SU-DHL-6 (cell line): ENCODE data around the gene CEL.

Source experiments
- H2AFZ ChIP-seq: fragments of 200-600 bp; sonication (generic); 2 replicates; pipeline ENCODE4 v1.6.1; 2014; ENCODE audit warnings: low read depth, mild to moderate bottlenecking, moderate library complexity, mixed read lengths, antibody characterized with exemption, low read length; ENCODE audit not compliant: severe bottlenecking
- H3F3A ChIP-seq: fragments of 200-600 bp; shearing (Covaris generic); 2 replicates; pipeline ENCODE4 v1.6.0; 2016; ENCODE audit warnings: antibody characterized with exemption, mild to moderate bottlenecking; ENCODE audit not compliant: insufficient read depth
- H3K27ac ChIP-seq: fragments of 200-600 bp; sonication (generic); 2 replicates; pipeline ENCODE4 v1.5.1; 2016; ENCODE audit warnings: low read depth, mild to moderate bottlenecking, low read length, moderate library complexity, mixed read lengths
- H3K27me3 ChIP-seq: fragments of 200-600 bp; sonication (generic), shearing (Covaris generic); 2 replicates; pipeline ENCODE4 v1.6.0; 2014; ENCODE audit warnings: mild to moderate bottlenecking, low read length
- H3K36me3 ChIP-seq: fragments of 200-600 bp; sonication (generic); 2 replicates; pipeline ENCODE4 v1.6.1; 2014; ENCODE audit warnings: mild to moderate bottlenecking, low read length, mixed read lengths
- H3K4me2 ChIP-seq: fragments of 300-600, 200-600 bp; shearing (Covaris generic), sonication (generic); 2 replicates; pipeline ENCODE4 v1.6.0; 2014; ENCODE audit warnings: low read length, low read depth, mild to moderate bottlenecking; ENCODE audit not compliant: poor library complexity, severe bottlenecking
- H3K4me3 ChIP-seq: fragments of 200-600 bp; sonication (generic); 2 replicates; pipeline ENCODE4 v1.5.1; 2014; ENCODE audit warnings: antibody characterized with exemption, low read length, mild to moderate bottlenecking, mixed read lengths; ENCODE audit not compliant: insufficient read depth, poor library complexity, severe bottlenecking
- H3K79me2 ChIP-seq: fragments of 200-600 bp; sonication (generic); 2 replicates; pipeline ENCODE4 v1.6.1; 2014; ENCODE audit warnings: mild to moderate bottlenecking, low read length, moderate library complexity; ENCODE audit not compliant: insufficient read depth
- H3K9ac ChIP-seq: fragments of 200-600 bp; sonication (generic); 2 replicates; pipeline ENCODE4 v1.7.0; 2014; ENCODE audit warnings: mild to moderate bottlenecking, low read length
- H3K9me2 ChIP-seq: fragments of 200-600 bp; sonication (generic); replicated peaks from 2 replicates; pipeline ENCODE4 v1.6.1; 2014; ENCODE audit warnings: low read length; ENCODE audit not compliant: insufficient read depth
- H3K9me3 ChIP-seq: fragments of 200-600 bp; sonication (generic); 2 replicates; pipeline ENCODE4 v1.6.1; 2014; ENCODE audit warnings: low read length, mixed read lengths; ENCODE audit not compliant: insufficient read depth
- H4K20me1 ChIP-seq: fragments of 200-600 bp; sonication (generic); 2 replicates; pipeline ENCODE4 v1.6.1; 2014; ENCODE audit warnings: low read depth, mild to moderate bottlenecking, antibody characterized with exemption, low read length, moderate library complexity, mixed read lengths
- EZH2phosphoT487 ChIP-seq: fragments of 200-600 bp; sonication (generic), shearing (Covaris generic); conservative IDR thresholded peaks from 2 replicates; pipeline ENCODE4 v1.6.1; 2018; ENCODE audit warnings: mild to moderate bottlenecking, antibody characterized with exemption, low read length, moderate library complexity, mixed read lengths
- TF ChIP-seq, protein P1 (sequence below): fragments of 200-600 bp; sonication (generic); IDR thresholded peaks from one replicate; pipeline ENCODE4 v1.5.1; 2017; ENCODE audit warnings: antibody characterized with exemption, mild to moderate bottlenecking, low read length, moderate library complexity; ENCODE audit not compliant: insufficient read depth, poor library complexity, severe bottlenecking

CEL gene

DNA sequence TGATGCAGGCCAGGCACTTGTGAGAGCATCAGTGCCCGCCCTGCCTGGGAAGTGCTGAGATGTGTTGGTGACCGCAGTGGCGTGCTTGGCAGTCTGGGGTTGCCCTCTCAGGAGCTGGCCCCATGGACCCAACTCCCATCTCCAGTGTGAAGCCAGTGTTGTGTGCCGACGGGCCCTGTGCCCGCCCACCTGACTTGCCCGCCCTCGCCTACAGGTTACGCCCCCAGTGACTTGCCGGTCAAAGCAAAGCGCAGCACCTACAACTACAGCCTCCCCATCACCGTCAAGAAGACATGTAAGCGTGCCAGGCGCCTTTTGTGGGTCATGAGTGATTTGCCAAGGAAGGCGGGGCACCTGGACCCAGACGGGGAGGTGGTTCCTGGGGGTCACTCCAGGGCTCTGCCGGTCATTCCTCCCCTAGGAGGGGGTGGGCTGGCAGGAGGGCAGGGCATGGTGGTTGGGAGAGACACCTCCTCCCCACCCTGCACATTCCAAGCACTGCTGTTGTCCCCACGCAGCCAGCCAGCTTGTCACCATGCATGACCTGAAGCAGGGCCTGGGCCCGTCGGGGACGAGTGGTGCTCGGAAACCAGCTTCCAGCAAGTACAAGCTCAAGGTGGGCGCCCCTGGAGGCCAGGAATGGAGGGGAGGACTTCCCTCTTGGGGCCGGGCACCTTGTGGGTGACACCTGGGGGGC, 7.4 kb upstream of the CEL start:
- H3K36me3 ChIP-seq = no peaks in the 10 kb centered on the region

GRCh38 chr9:133054966-133055365, 6.8 kb upstream of the CEL start:
- no peak overlapping the region for H3K4me2 ChIP-seq
- H3K9me3 ChIP-seq = no peaks in the 10 kb centered on the region
- H3F3A ChIP-seq = no peaks in the 10 kb centered on the region
- H4K20me1 ChIP-seq = no peaks in the 10 kb centered on the region
- no peak overlapping the region for H3K4me3 ChIP-seq
- no peak overlapping the region for H3K27ac ChIP-seq
- H2AFZ ChIP-seq = no peak overlapping the region
- TF ChIP-seq EZH2phosphoT487 = no peak
- TF ChIP-seq, protein P1, sequence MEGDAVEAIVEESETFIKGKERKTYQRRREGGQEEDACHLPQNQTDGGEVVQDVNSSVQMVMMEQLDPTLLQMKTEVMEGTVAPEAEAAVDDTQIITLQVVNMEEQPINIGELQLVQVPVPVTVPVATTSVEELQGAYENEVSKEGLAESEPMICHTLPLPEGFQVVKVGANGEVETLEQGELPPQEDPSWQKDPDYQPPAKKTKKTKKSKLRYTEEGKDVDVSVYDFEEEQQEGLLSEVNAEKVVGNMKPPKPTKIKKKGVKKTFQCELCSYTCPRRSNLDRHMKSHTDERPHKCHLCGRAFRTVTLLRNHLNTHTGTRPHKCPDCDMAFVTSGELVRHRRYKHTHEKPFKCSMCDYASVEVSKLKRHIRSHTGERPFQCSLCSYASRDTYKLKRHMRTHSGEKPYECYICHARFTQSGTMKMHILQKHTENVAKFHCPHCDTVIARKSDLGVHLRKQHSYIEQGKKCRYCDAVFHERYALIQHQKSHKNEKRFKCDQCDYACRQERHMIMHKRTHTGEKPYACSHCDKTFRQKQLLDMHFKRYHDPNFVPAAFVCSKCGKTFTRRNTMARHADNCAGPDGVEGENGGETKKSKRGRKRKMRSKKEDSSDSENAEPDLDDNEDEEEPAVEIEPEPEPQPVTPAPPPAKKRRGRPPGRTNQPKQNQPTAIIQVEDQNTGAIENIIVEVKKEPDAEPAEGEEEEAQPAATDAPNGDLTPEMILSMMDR = no peak
- H3K27me3 ChIP-seq = no peaks in the 10 kb centered on the region
- H3K9ac ChIP-seq = no peak overlapping the region
- no peaks in the 10 kb centered on the region for H3K9me2 ChIP-seq
- H3K79me2 ChIP-seq = no peaks in the 10 kb centered on the region
- no peaks in the 10 kb centered on the region for H3K36me3 ChIP-seq

More for the DNA sequence above, 7.4 kb upstream of the CEL start:
- H3K9ac ChIP-seq = no peak overlapping the region
- no peak for TF ChIP-seq EZH2phosphoT487
- TF ChIP-seq, protein P1 = no peak
- no peak overlapping the region for H2AFZ ChIP-seq
- H3K4me3 ChIP-seq = no peak overlapping the region
- no peaks in the 10 kb centered on the region for H4K20me1 ChIP-seq
- H3K27ac ChIP-seq = no peak overlapping the region
- H3K79me2 ChIP-seq = no peaks in the 10 kb centered on the region
- no peaks in the 10 kb centered on the region for H3K27me3 ChIP-seq
- no peaks in the 10 kb centered on the region for H3F3A ChIP-seq
- no peak overlapping the region for H3K4me2 ChIP-seq
- H3K9me3 ChIP-seq = no peaks in the 10 kb centered on the region
- no peaks in the 10 kb centered on the region for H3K9me2 ChIP-seq

- H4K20me1 ChIP-seq = no peaks in the 10 kb centered on the region
- no peaks in the 10 kb centered on the region for H3K27me3 ChIP-seq
- no peaks in the 10 kb centered on the region for H3K36me3 ChIP-seq
- TF ChIP-seq, protein P1 = no peak
- no peak for TF ChIP-seq EZH2phosphoT487
- H3K9me3 ChIP-seq = no peaks in the 10 kb centered on the region
- H3K9ac ChIP-seq = no peak overlapping the region
- H2AFZ ChIP-seq = no peak overlapping the region
- no peaks in the 10 kb centered on the region for H3F3A ChIP-seq
- no peaks in the 10 kb centered on the region for H3K9me2 ChIP-seq
- H3K27ac ChIP-seq = no peak overlapping the region
- no peak overlapping the region for H3K4me2 ChIP-seq
- no peak overlapping the region for H3K4me3 ChIP-seq
- H3K79me2 ChIP-seq = no peaks in the 10 kb centered on the region
Observed at GRCh38 chr9:133055788-133056420, 5.9 kb upstream of the CEL start.
